Left cardiac atrium (tissue), 4 donors: ENCODE measurements around the gene FEM1A. TPM values are rescaled to one million over a fixed set of nuclear protein-coding genes. Genes with fewer than 3 reads are reported as not detected.
"Not testable (repeated sequence)": the region's sequence is repeated elsewhere in the genome, so short reads cannot be mapped to it uniquely, and the experiment has no call there.

Experiments used
- ATAC-seq, 2 donors: fragments of 200-7000 bp; cut with Tn5 transposase; one replicate each; pipeline ENCODE4 v1.9.1; 2020; ENCODE audit warnings: mild to moderate bottlenecking in 2 of 2, moderate library complexity in 2 of 2
- DNase-seq: peaks from one replicate; pipeline ENCODE4 v3.0.0-alpha.2; 2020
- intact Hi-C, 2 donors: fragments of 100-400 bp; cut with DNase I; formaldehyde crosslinking; loops; one replicate each; pipeline versions ENCODE4 v1.14.1 to v1.15.1; 2022 to 2023
- total RNA-seq, 2 donors: library from RNA; stranded (reverse); fragmentation: NEBNext Ultra II Directional; extraction: Animal tissue kit (Norgen Biotek cat#: 25700); gene quantifications; one replicate each; pipeline ENCODE4 v1.2.1, GENCODE V29; 2021
- donor health status: DM: no; HTN: yes; CAD: no.
- donor health status: DM: no; HTN: yes; CAD: no; lungs with severe emphysema.
- donor health status: DM: yes; HTN: yes; CAD: no.
- donor health status: Dilated cardiomyopathy.

FEM1A gene
- total RNA-seq, 2 donors from 2014 or later, result 24.1 to 25.0 TPM

DNA sequence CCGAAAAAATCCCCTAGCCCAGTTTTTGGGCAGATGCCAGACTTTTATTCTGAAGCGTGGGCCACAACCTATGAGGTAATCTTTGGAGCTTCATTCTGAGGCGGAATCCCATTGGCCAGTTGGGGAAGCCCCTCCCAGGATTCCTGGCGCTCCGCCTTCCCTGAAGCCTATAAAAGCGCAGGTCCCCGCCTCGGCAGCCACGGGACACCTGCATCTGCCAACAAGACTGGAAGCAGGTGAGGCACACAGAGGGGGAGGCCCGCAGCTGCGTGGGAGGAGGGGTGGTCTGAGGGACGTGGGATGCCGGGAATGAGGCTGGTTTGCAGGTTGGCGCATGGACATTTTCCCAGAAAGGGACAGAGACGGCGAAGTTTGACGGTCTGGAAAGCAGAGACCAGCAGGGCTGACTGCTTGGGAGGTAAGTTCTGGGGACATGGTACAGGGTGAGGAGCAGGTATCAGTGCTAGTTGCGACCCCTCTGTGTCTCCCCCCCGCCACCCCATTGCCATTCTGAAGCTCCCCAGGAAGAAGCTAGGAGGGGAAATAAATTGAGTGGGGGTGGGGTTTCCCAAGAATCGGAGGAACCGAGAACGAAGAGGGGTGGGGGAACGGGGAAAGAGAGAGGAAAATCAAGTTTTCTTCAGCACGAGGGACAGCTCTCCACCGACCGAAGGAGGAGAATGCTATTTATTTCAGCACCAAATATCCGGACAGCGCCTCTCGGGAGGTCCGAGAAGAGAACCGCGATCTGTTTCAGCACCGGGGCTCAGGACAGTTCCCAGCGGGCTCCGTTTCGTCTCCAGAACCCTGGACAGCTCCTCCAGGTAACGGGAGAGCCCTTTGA, 22.4 kb upstream of the FEM1A start:
- ATAC-seq (peak; percentile 83 to 84), DNase-seq (peak; percentile 81)
- intact Hi-C loops, result no loop called here

- DNase-seq, result no peak
- no peak for ATAC-seq
- intact Hi-C loops, result no loop called here
Observed at GRCh38 chr19:4772566-4772965, 19.0 kb upstream of the FEM1A start.

DNA sequence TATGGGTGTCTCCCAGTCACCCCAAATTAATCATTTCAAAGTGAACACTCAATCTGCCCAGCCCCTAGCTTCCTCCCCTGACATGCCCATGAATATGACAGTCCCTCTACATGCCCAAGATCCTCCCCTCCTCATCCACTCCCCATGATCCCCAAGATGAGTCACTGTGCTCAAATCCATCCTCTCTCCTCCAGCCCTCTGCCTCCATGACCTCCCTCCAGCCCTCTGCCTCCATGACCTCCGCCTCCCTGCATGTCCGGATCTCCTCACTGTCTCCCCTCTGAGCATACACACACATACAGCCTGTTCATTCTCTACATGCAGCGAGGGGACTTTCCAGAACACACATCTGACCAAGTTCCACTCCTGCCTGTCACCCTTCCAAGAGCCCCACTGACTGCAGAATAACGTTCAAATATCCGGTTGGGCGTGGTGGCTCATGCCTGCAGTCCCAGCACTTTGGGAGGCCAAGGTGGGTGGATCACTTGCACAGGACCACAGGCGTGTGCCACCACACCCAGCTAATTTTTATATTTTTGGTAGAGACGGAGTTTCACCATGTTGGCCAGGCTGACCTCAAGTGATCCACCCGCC, 18.4 kb upstream of the FEM1A start:
- DNase-seq, result no peak
- intact Hi-C loops, result no loop called here
- ATAC-seq, result no peak

DNA sequence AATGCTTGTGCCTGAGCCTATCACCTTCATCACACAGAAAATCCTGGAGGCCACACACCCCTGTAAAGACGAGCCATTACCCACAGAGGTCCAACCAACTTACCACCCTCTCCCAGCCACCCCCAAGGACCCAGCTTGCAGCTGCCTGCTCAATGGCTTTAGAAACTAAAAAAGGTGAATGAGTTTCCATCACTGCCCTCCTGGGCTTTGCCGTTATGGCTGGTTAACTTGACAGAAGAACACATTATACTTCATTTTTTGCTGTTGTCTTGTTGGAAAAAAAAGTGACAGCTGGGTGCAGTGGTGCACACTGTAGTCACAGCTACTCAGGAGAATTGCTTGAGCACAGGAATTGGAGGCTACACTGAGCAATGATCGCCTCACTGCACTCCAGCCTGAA, 17.4 kb upstream of the FEM1A start:
- ATAC-seq (no peak), DNase-seq (no peak)
- intact Hi-C loops, result no loop called here

DNA sequence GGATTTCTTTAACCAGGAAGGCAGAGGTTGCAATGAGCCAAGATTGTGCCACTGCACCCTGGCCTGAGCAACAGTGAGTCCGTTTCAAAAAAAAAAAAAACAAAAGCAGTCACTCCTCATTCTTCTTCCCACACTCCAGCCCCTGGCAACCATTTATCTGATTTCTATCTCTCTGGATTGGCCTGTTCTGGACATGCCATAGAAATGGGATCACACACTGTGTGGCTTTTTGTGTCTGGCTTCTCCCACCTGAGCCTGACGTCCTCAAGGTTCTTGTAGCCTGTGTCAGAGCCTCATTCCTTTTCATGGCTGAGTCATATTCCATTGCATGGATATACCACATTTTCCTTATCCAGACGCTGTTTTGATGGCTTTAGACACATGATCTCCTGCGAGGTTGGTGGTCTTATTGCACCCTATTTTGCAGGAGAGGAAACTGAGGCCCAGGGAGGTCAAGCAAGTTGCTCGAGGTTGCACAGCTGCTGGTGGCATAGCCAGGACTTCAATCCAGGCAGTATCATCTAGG, 15.8 kb upstream of the FEM1A start:
- intact Hi-C loops, result no loop called here
- ATAC-seq, result no peak
- no peak for DNase-seq

GRCh38 chr19:4776436-4777211, 14.9 kb upstream of the FEM1A start:
- intact Hi-C loops, result no loop called here
- no peak for ATAC-seq

DNA sequence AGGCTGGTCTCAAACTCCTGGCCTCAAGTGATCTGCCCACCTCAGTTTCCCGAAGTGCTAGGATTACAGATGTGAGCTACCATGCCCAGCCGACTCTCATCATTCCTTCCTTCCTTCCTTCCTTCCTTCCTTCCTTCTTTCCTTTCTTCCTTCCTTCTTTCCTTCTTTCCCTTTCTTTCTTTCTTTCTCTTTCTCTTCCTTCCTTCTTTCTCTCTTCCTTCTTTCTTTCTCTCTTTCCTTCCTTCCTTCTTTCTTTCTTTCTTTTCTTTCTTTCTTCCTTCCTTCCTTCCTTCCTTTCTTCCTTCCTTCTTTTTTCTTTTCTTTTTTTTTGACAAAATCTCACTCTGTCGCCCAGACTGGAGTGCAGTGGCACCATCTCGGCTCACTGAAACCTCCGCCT, 13.4 kb upstream of the FEM1A start:
- DNase-seq, intact Hi-C loops, ATAC-seq: not testable (repeated sequence)

More at GRCh38 chr19:4776436-4777211, 14.9 kb upstream of the FEM1A start:
- DNase-seq, result no peak

DNA sequence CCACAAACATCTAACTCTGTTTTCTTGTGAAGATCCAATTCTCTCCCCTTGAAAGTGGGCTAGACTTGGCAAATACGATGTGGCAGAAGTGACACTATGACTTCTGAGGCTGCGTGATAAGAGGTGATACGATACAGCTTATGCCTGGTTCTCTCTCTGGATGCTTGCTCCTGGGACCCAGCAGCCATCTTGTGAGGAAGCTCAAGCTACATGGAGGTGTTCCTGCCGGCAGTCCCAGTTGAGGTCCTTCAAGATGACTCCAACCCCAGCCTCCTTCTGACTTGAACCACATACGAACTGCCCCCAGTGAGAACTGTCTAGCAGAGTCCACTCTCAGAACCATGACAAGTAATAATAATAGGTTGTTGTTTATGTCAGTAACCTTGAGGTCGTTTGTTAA, 10.7 kb upstream of the FEM1A start:
- ATAC-seq (no peak), DNase-seq (no peak)
- intact Hi-C loops, result no loop called here

- intact Hi-C loops, result no loop called here
- ATAC-seq (no peak), DNase-seq (no peak)
Observed at GRCh38 chr19:4781801-4782200, 9.7 kb upstream of the FEM1A start.

GRCh38 chr19:4786412-4787016, 5.0 kb upstream of the FEM1A start:
- intact Hi-C loops, ATAC-seq, DNase-seq: not testable (repeated sequence)

DNA sequence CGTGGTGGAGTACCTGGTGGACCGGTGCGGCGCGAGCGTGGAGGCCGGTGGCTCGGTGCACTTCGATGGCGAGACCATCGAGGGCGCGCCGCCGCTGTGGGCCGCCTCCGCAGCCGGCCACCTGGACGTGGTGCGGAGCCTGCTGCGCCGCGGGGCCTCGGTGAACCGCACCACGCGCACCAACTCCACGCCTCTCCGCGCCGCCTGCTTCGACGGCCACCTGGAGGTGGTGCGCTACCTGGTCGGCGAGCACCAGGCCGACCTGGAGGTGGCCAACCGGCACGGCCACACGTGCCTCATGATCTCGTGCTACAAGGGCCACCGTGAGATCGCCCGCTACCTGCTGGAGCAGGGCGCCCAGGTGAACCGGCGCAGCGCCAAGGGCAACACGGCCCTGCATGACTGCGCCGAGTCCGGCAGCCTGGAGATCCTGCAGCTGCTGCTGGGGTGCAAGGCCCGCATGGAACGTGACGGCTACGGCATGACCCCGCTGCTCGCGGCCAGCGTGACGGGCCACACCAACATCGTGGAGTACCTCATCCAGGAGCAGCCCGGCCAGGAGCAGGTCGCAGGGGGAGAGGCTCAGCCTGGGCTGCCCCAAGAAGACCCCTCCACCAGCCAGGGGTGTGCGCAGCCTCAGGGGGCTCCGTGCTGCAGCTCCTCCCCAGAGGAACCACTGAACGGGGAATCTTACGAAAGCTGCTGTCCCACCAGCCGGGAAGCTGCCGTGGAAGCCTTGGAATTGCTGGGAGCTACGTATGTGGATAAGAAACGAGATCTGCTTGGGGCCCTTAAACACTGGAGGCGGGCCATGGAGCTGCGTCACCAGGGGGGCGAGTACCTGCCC, 708 bp downstream of the FEM1A start:
- DNase-seq, ATAC-seq, intact Hi-C loops: not testable (repeated sequence)

DNA sequence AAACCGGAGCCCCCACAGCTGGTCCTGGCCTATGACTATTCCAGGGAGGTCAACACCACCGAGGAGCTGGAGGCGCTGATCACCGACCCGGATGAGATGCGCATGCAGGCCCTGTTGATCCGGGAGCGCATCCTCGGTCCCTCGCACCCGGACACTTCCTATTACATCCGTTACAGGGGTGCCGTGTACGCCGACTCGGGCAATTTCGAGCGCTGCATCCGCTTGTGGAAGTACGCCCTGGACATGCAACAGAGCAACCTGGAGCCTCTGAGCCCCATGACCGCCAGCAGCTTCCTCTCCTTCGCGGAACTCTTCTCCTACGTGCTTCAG, 1.3 kb downstream of the FEM1A start:
- DNase-seq, intact Hi-C loops, ATAC-seq: not testable (repeated sequence)

- ATAC-seq, intact Hi-C loops, DNase-seq: not testable (repeated sequence)
Observed at GRCh38 chr19:4793278-4793677, 1.7 kb downstream of the FEM1A start.

DNA sequence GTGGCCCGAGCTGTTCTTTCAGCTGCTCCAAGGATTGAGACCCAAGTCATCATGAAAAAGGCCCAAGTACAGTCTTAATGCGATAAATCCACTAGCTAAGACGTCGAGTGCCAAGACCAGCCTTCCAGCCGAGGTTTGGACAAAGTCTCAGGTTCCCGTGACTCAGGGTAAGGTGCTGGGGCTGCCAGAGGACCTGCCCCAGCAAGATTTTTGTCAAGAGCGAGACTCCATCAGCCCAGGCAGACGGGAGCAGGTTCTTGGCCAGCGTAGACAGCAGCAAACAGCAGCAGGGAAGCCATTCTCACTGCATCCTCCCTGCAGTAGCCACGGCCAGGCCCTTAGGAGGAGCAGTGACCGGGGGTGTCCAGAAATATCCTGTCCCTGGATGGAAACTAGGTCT, 3.4 kb downstream of the FEM1A start:
- intact Hi-C loops, result no loop called here
- ATAC-seq, result no peak
- no peak for DNase-seq

DNA sequence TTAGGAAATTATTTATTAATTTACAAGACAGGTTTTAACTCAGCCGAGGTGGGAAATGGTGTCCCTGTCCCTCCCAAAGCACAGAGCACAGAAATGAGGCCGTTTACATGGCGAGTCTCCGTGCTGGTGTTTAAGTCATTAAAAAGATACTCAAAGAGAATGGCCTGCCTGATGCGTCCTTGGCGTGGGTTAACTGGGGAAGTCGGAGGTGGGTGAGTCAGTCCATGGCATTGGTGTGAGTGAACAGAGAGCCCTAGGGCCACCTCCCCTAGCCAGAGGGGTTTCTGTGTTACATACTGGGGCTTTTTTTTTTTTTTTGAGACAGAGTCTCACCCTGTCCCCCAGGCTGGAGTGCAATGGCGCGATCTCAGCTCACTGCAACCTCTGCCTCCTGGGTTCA, 3.9 kb downstream of the FEM1A start:
- DNase-seq, result no peak

GRCh38 chr19:4800591-4801081, 9.1 kb downstream of the FEM1A start:
- peak; percentile 24 to 50 for ATAC-seq
- intact Hi-C loops, result loop anchor here in 1 of 2 donors (5.0 kb wide), 1 partner anchor 68 kb away; no protein-coding TSS in a partner anchor

More for the DNA sequence above, 3.9 kb downstream of the FEM1A start:
- no peak for ATAC-seq
- intact Hi-C loops, result no loop called here

DNA sequence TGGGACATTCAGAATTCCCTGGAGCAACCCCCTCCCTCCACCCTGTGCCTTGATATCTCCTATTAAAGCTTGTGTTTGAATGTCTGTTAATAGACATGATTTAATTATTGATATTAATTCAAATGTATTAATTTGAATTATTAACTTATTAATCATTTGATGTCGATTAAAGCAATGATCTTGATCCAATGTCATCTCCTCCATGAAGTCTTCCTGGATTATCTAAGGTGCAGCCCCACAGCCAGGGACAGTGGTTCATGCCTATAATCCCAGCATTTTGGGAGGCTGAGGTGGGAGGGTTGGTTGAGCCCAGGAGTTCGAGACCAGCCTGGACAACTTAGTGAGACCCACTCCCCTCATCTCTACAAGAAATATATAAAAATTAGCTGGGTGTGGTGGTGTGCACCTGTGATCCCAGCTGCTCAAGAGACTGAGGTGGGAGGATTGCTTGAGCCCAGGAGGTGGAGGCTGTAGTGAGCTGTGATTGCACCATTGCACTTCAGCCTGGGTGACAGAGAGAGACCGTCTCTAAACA, 9.6 kb downstream of the FEM1A start:
- ATAC-seq (no peak), DNase-seq (no peak)
- intact Hi-C loops, result loop anchor here in 1 of 2 donors (5.0 kb wide), 1 partner anchor 69 kb away; no protein-coding TSS in a partner anchor

More at GRCh38 chr19:4800591-4801081, 9.1 kb downstream of the FEM1A start:
- no peak for DNase-seq

- intact Hi-C loops, result loop anchor here in 1 of 2 donors (5.0 kb wide), 1 partner anchor 70 kb away; no protein-coding TSS in a partner anchor
- peak; percentile 57 to 64 for ATAC-seq
- DNase-seq, result peak; percentile 53
Observed at GRCh38 chr19:4802711-4803110, 11.2 kb downstream of the FEM1A start.
